Muscle of back (tissue), 11 donors: Measurements from ENCODE around the gene TBC1D5. TPM values are rescaled to one million over a fixed set of nuclear protein-coding genes. Genes with fewer than 3 reads are reported as not detected.

Experiments
- DNase-seq, 3 donors: peaks; one replicate each; pipeline versions ENCODE4 v3.0.0 to v3.0.0-alpha.2; 2013
- polyA plus RNA-seq, 10 donors: library from polyadenylated mRNA; unstranded; fragments of 120-200 nt; gene quantifications; one replicate each; pipeline ENCODE4 v1.2.1, GENCODE V29; 2013; ENCODE audit not compliant: insufficient read length in 10 of 10

TBC1D5 gene
- polyA plus RNA-seq, 10 donors = 25.5 to 37.7 (median 32.2) TPM

DNA sequence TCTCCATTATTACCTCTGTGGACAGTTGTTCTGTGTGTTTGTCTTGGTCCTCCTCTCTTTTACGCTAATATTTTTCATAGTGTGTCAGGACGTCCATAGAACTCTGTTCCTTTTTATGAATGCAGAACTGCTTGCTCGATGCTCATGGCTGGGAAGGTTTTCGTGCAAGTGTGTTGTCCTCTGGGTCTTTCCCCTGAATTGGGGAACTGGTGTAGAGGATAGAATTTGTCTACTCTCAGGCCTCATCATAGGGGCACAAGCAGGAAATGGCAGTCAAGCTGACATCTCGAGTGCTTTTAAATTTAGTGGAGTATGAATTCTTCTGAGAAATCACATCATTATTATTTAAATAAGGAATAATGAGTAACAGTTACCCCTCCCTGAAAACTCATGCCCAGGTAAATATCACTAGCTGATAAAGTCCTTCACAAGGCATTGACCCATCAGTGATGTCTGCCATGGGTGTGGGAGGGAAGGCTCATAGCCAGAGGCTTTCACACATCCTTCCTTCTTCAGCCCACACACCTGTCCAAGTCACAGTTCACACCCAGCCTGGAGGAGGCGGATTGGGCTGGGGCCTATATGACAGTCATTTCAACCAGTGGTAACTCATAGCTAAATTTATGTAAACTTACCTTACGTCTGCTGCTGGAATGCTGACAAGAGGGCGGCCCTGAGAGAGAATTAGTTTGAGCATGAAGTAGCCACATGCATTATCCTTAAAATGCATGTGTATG is 631.6 kb downstream of the TBC1D5 start:
- no peak for DNase-seq
